IMR-90 (cell line): ENCODE results near the gene CDH12. TPM values are rescaled to one million over a fixed set of nuclear protein-coding genes. Genes with fewer than 3 reads are reported as not detected.
"Not testable (repeated sequence)": the region's sequence is repeated elsewhere in the genome, so short reads cannot be mapped to it uniquely, and the experiment has no call there.

Experiments used
- ATAC-seq: fragments of 200-7000 bp; cut with Tn5 transposase; 2 replicates; pipeline ENCODE4 v1.9.1; 2020; ENCODE audit warnings: low read depth, mild to moderate bottlenecking, moderate library complexity
- BruUV-seq: library from RNA; stranded (reverse); fragments of 400-500 nt; replicated peaks from 2 replicates; lab custom pipeline; 2021; lab: Mats Ljungman, UMichigan
- CTCF ChIA-PET: fragments of 300-600 bp; formaldehyde crosslinking; extraction: SDS; loops from one replicate; lab custom pipeline; 2021; ENCODE audit warnings: antibody characterized with exemption; lab: Yijun Ruan, JAX
- POLR2A ChIA-PET: fragments of 300-600 bp; sonication (Branson Sonifier 250); formaldehyde crosslinking; loops from one replicate; lab custom pipeline; 2022; ENCODE audit warnings: antibody characterized with exemption; ENCODE audit not compliant: unreplicated experiment; lab: Charles Lee
- DNase-seq: peaks from one replicate; pipeline ENCODE4 v3.0.0; 2013
- H2AFZ ChIP-seq: replicated peaks from 2 replicates; pipeline ENCODE3; 2013; ENCODE audit warnings: low read length, mild to moderate bottlenecking; ENCODE audit not compliant: poor library complexity
- H2AK5ac ChIP-seq: 2 replicates; pipeline ENCODE4 v1.6.1; 2013; ENCODE audit warnings: low read depth, low read length, inconsistent platforms
- H2AK9ac ChIP-seq: replicated peaks from 2 replicates; pipeline ENCODE3; 2013; ENCODE audit warnings: mild to moderate bottlenecking, low read depth, low read length, moderate library complexity; ENCODE audit not compliant: poor library complexity
- H2BK120ac ChIP-seq: 2 replicates; pipeline ENCODE4 v1.6.1; 2013; ENCODE audit warnings: low read depth, low read length, inconsistent platforms
- H2BK15ac ChIP-seq: 3 replicates; pipeline ENCODE4 v1.6.1; 2013; ENCODE audit warnings: low read depth, low read length, inconsistent platforms
- H2BK20ac ChIP-seq: 2 replicates; pipeline ENCODE4 v1.6.1; 2013; ENCODE audit warnings: low read depth, mild to moderate bottlenecking, inconsistent platforms, low read length, moderate library complexity
- H2BK5ac ChIP-seq: 2 replicates; pipeline ENCODE4 v1.6.1; 2013; ENCODE audit warnings: mild to moderate bottlenecking, low read depth, low read length, inconsistent platforms; ENCODE audit not compliant: poor library complexity, severe bottlenecking
- H3K14ac ChIP-seq: replicated peaks from 2 replicates; pipeline ENCODE4 v1.6.1; 2013; ENCODE audit warnings: low read depth, low read length, inconsistent platforms
- H3K18ac ChIP-seq: 2 replicates; pipeline ENCODE4 v1.6.1; 2013; ENCODE audit warnings: low read depth, low read length, control low read depth
- H3K23ac ChIP-seq: 2 replicates; pipeline ENCODE4 v1.6.1; 2013; ENCODE audit warnings: low read depth, low read length, inconsistent platforms
- H3K27ac ChIP-seq: 2 replicates; pipeline ENCODE4 v1.5.1; 2013; ENCODE audit warnings: mild to moderate bottlenecking, control low read depth, low read length; ENCODE audit not compliant: insufficient read depth
- H3K27me3 ChIP-seq: 2 replicates; pipeline ENCODE4 v1.6.1; 2013; ENCODE audit warnings: low read length; ENCODE audit not compliant: control insufficient read depth, insufficient read depth
- H3K36me3 ChIP-seq: 2 replicates; pipeline ENCODE4 v1.6.1; 2013; ENCODE audit warnings: low read length, mixed read lengths; ENCODE audit not compliant: control insufficient read depth, insufficient read depth
- H3K4ac ChIP-seq: 2 replicates; pipeline ENCODE4 v1.6.1; 2013; ENCODE audit warnings: low read depth, low read length, inconsistent platforms
- H3K4me1 ChIP-seq: 2 replicates; pipeline ENCODE4 v1.6.1; 2013; ENCODE audit warnings: low read length, mixed read lengths; ENCODE audit not compliant: control insufficient read depth, insufficient read depth
- H3K4me2 ChIP-seq: 2 replicates; pipeline ENCODE4 v1.6.1; 2013; ENCODE audit warnings: low read depth, mild to moderate bottlenecking, control low read depth, low read length, moderate library complexity
- H3K4me3 ChIP-seq: 2 replicates; pipeline ENCODE4 v1.5.1; 2013; ENCODE audit warnings: low read depth, mild to moderate bottlenecking, control low read depth, low read length, moderate library complexity; ENCODE audit not compliant: insufficient read depth
- H3K56ac ChIP-seq: 2 replicates; pipeline ENCODE4 v1.6.1; 2013; ENCODE audit warnings: low read length, inconsistent platforms; ENCODE audit not compliant: insufficient read depth; ENCODE audit errors: extremely low read depth
- H3K79me1 ChIP-seq, 2 experiments: 2 replicates each; pipeline ENCODE4 v1.6.1; 2013; ENCODE audit warnings: low read length in 2 of 2, inconsistent platforms in 1 of 2, low read depth in 1 of 2
- H3K9ac ChIP-seq: 2 replicates; pipeline ENCODE4 v1.6.1; 2013; ENCODE audit warnings: low read depth, low read length, control low read depth
- H3K9me1 ChIP-seq: 2 replicates; pipeline ENCODE4 v1.6.1; 2013; ENCODE audit warnings: low read length, inconsistent platforms; ENCODE audit not compliant: insufficient read depth
- H3K9me3 ChIP-seq: 2 replicates; pipeline ENCODE4 v1.6.1; 2013; ENCODE audit warnings: low read length; ENCODE audit not compliant: control insufficient read depth, insufficient read depth
- H4K20me1 ChIP-seq: 2 replicates; pipeline ENCODE4 v1.6.1; 2013; ENCODE audit warnings: low read length, inconsistent platforms; ENCODE audit not compliant: insufficient read depth
- H4K5ac ChIP-seq: 2 replicates; pipeline ENCODE4 v1.6.1; 2013; ENCODE audit warnings: mild to moderate bottlenecking, low read depth, low read length, control low read depth
- H4K8ac ChIP-seq, 2 experiments: 2 replicates each; pipeline ENCODE4 v1.6.1; 2013; ENCODE audit warnings: low read depth in 2 of 2, low read length in 2 of 2, control low read depth in 1 of 2, inconsistent platforms in 1 of 2
- H4K91ac ChIP-seq: 2 replicates; pipeline ENCODE4 v1.6.1; 2013; ENCODE audit warnings: low read depth, low read length, inconsistent platforms; ENCODE audit not compliant: insufficient read depth
- BHLHE40 ChIP-seq: fragments of 150-350 bp; IDR thresholded peaks from 2 replicates; pipeline ENCODE4 v1.6.1; 2016; ENCODE audit warnings: mild to moderate bottlenecking, low read depth, low read length
- CEBPB ChIP-seq: IDR thresholded peaks from 2 replicates; pipeline ENCODE4 v1.6.1; 2012; ENCODE audit warnings: low read depth, low read length, improper control_type of control experiment
- CHD1 ChIP-seq: IDR thresholded peaks from 2 replicates; pipeline ENCODE4 v1.6.1; 2012; ENCODE audit warnings: low read depth, low read length, improper control_type of control experiment
- FOS ChIP-seq: fragments of 150-350 bp; IDR thresholded peaks from 2 replicates; pipeline ENCODE4 v1.6.1; 2016; ENCODE audit warnings: low read depth, low read length
- MAFK ChIP-seq: IDR thresholded peaks from 2 replicates; pipeline ENCODE4 v1.6.1; 2012; ENCODE audit warnings: low read depth, low read length, improper control_type of control experiment
- MAZ ChIP-seq: IDR thresholded peaks from 2 replicates; pipeline ENCODE4 v1.6.1; 2012; ENCODE audit warnings: low read depth, mild to moderate bottlenecking, low read length, improper control_type of control experiment, moderate library complexity, borderline replicate concordance
- MXI1 ChIP-seq: IDR thresholded peaks from 2 replicates; pipeline ENCODE4 v1.6.1; 2012; ENCODE audit warnings: low read depth, mild to moderate bottlenecking, low read length, moderate library complexity, borderline replicate concordance
- NFE2L2 ChIP-seq: fragments of 150-350 bp; IDR thresholded peaks from 2 replicates; pipeline ENCODE4 v1.6.1; 2016; ENCODE audit warnings: low read depth, mild to moderate bottlenecking, low read length
- POLR2A ChIP-seq: IDR thresholded peaks from 2 replicates; pipeline ENCODE4 v1.6.1; 2012; ENCODE audit warnings: mild to moderate bottlenecking, low read depth, low read length
- RAD21 ChIP-seq: IDR thresholded peaks from 2 replicates; pipeline ENCODE4 v1.6.1; 2012; ENCODE audit warnings: low read length, improper control_type of control experiment
- RCOR1 ChIP-seq: IDR thresholded peaks from 2 replicates; pipeline ENCODE4 v1.6.1; 2012; ENCODE audit warnings: mild to moderate bottlenecking, low read length, improper control_type of control experiment; ENCODE audit not compliant: insufficient replicate concordance
- RFX5 ChIP-seq: IDR thresholded peaks from 2 replicates; pipeline ENCODE4 v1.8.0; 2012; ENCODE audit warnings: low read depth, mild to moderate bottlenecking, low read length, moderate library complexity
- whole genome bisulfite sequencing, 2 experiments: methylation state at CpG; one replicate each; pipeline versions ENCODE4 v1.1.5 to v1.1.7; 2013; ENCODE audit warnings: missing lambda C conversion rate in 2 of 2; ENCODE audit not compliant: insufficient read length in 1 of 2; ENCODE audit errors: extremely low coverage in 2 of 2; 5-methylcytosine and 5-hydroxymethylcytosine counted together
- dilution Hi-C: fragments of 300-500 bp; cut with HindIII; formaldehyde crosslinking; loops from one replicate; pipeline ENCODE4 v1.14.3; 2018; ENCODE audit warnings: low sequenced_read_pairs; ENCODE audit not compliant: unreplicated experiment
- in situ Hi-C: fragments of 300-500 bp; cut with MboI; formaldehyde crosslinking; loops from 3 replicates; pipeline ENCODE4 v1.14.3; 2019; ENCODE audit warnings: low sequenced_read_pairs, inconsistent platforms, mixed read lengths
- intact Hi-C: fragments of 100-400 bp; cut with micrococcal nuclease; formaldehyde crosslinking; loops from 2 replicates; pipeline ENCODE4 v1.10.0; 2022
- polyA plus RNA-seq, 3 experiments: library from polyadenylated mRNA; depleted of rRNA; stranded (reverse); fragments of >200 nt; gene quantifications; 2 replicates each; pipeline ENCODE4 v1.2.3, GENCODE V29; 2012; ENCODE audit warnings: low replicate concordance in 1 of 3
- total RNA-seq: library from RNA; depleted of rRNA; stranded (reverse); fragments of >200 nt; gene quantifications from 2 replicates; pipeline ENCODE4 v1.2.3, GENCODE V29; 2012

CDH12 gene
- total and polyA plus RNA-seq, 2 of the 4 experiments (the other 2 are of a cell fraction) = not detected

GRCh38 chr5:22023784-22024183 lies 829.4 kb downstream of the CDH12 start:
- no peak overlapping the region for H3K56ac ChIP-seq

DNA sequence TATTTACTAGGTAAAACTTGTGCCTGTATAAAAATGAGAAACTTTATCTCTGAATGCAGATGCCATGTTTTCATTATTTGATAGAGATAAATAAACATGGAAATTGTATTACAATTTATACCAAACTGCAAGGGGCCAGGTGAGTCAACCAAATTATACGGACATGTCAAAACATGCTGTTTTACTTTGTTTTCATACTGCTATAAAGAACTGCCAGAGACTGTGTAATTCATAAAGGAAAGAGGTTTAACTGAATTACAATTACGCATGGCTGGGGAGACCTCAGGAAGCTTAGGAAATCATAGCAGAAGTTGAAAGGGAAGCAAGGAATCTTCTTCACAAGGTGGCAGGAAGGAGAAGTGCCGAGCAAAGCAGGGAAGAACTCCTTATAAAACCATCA lies 840.3 kb downstream of the CDH12 start:
- H3K56ac ChIP-seq, dilution Hi-C loops: not testable (repeated sequence)
- no CpG with 5 or more reads among the region's 3 CpGs for WGBS, 2 experiments

More at GRCh38 chr5:22023784-22024183, 829.4 kb downstream of the CDH12 start:
- intact Hi-C loops (no loop called here), in situ Hi-C loops (no loop called here), dilution Hi-C loops (no loop called here)
- H4K91ac ChIP-seq = no peak overlapping the region
- no TSS peak for BruUV-seq
- no peaks in the 10 kb centered on the region for H3K9me1 ChIP-seq
- ChIA-PET CTCF (no interaction called here), POLR2A (no interaction called here)
- no peak overlapping the region for H3K27ac ChIP-seq
- H2BK120ac ChIP-seq = no peak overlapping the region
- no CpG with 5 or more reads among the region's 1 CpG for WGBS, 2 experiments
- no peak overlapping the region for H3K23ac ChIP-seq
- no peak overlapping the region for H3K18ac ChIP-seq
- H3K9me3 ChIP-seq = no peaks in the 10 kb centered on the region
- H3K4me1 ChIP-seq = no peaks in the 10 kb centered on the region
- H2BK5ac ChIP-seq = no peak overlapping the region
- no peak overlapping the region for H2BK20ac ChIP-seq
- no peak overlapping the region for H3K14ac ChIP-seq
- ATAC-seq = no peak
- no peak overlapping the region for H3K4me3 ChIP-seq
- DNase-seq = no peak
- no peak for TF ChIP-seq RAD21
- no peak for TF ChIP-seq CHD1
- TF ChIP-seq BHLHE40 = no peak
- TF ChIP-seq MAFK = no peak
- TF ChIP-seq RFX5 = no peak
- no peak for TF ChIP-seq MAZ
- TF ChIP-seq RCOR1 = no peak
- no peak for TF ChIP-seq NFE2L2
- TF ChIP-seq FOS = no peak
- TF ChIP-seq MXI1 = no peak
- no peak for TF ChIP-seq POLR2A
- no peak for TF ChIP-seq CEBPB
- no peaks in the 10 kb centered on the region for H3K27me3 ChIP-seq
- H3K4me2 ChIP-seq = no peak overlapping the region
- H4K8ac ChIP-seq = no peak overlapping the region
- H3K79me1 ChIP-seq = no peaks in the 10 kb centered on the region
- H2BK15ac ChIP-seq = no peak overlapping the region
- H4K20me1 ChIP-seq = no peaks in the 10 kb centered on the region
- no peak overlapping the region for H2AFZ ChIP-seq
- no peak overlapping the region for H3K4ac ChIP-seq
- no peak overlapping the region for H2AK5ac ChIP-seq
- H4K5ac ChIP-seq = no peak overlapping the region
- no peaks in the 10 kb centered on the region for H3K36me3 ChIP-seq
- no peak overlapping the region for H2AK9ac ChIP-seq
- H3K9ac ChIP-seq = no peak overlapping the region

More for the DNA sequence above, 840.3 kb downstream of the CDH12 start:
- DNase-seq, H3K9ac ChIP-seq, intact Hi-C loops, H3K4me3 ChIP-seq, H3K79me1 ChIP-seq, H2AK5ac ChIP-seq, H3K23ac ChIP-seq, CTCF ChIA-PET, POLR2A ChIA-PET, H3K4me2 ChIP-seq, H4K20me1 ChIP-seq, H2AFZ ChIP-seq, H4K8ac ChIP-seq, H3K9me3 ChIP-seq, in situ Hi-C loops, H2BK15ac ChIP-seq, BruUV-seq, ATAC-seq, H3K4ac ChIP-seq, H2BK20ac ChIP-seq, H3K9me1 ChIP-seq, H3K36me3 ChIP-seq, H3K18ac ChIP-seq, H4K91ac ChIP-seq, H3K14ac ChIP-seq, H3K4me1 ChIP-seq, H3K27me3 ChIP-seq, H2AK9ac ChIP-seq, H2BK5ac ChIP-seq, H4K5ac ChIP-seq, H3K27ac ChIP-seq, H2BK120ac ChIP-seq: not testable (repeated sequence)
